Measurements from ENCODE around the gene ZNF841. TPM values are rescaled to one million over a fixed set of nuclear protein-coding genes. Genes with fewer than 3 reads are reported as not detected.

ZNF841 gene
- total and polyA plus RNA-seq, 9 of the 15 experiments (the other 6 are each of a cell fraction or from before 2014, with no cell fraction given) = 3.1 to 17.1 (median 11.0) TPM

GRCh38 chr19:52094526-52095130 lies 937 bp downstream of the ZNF841 start:
- H3K4me2 ChIP-seq (ENCODE audit: insufficient read depth, low read length) = peak overlapping the region; percentile 95
- ATAC-seq (peak; percentile 65), FAIRE-seq (no peak), DNase-seq (ENCODE audit: extremely low read depth in 1 of 4, low spot score in 3 of 4) (peak in 1 of 4 experiments; percentile 18)
- in situ Hi-C loops (cut with MboI) (no loop called here), intact Hi-C loops (cut with micrococcal nuclease) (no loop called here)
- H3K27ac ChIP-seq (ENCODE audit: extremely low read depth, low read depth, low read length) = peak overlapping the region; percentile 84; the same call in 2 of the 3 replicates
- H4K20me1 ChIP-seq (replicated peaks; ENCODE audit: control insufficient read depth, insufficient read depth, low read length) = no peaks in the 10 kb centered on the region
- no TSS peak for BruUV-seq (replicated peaks)
- H3K27me3 ChIP-seq (ENCODE audit: control insufficient read depth in 2 of 2, insufficient read depth in 2 of 2, low read length in 2 of 2) = no peaks in the 10 kb centered on the region
- no peaks in the 10 kb centered on the region for H3K9me1 ChIP-seq (ENCODE audit: control insufficient read depth, insufficient read depth, low read length)
- H2AFZ ChIP-seq (ENCODE audit: low read depth, low read length) = peak overlapping the region; percentile 87
- WGBS (ENCODE audit: insufficient coverage, low coverage, missing lambda C conversion rate) = 2% methylated on average over 7 of the region's 12 CpGs
- CTCF ChIA-PET (ENCODE audit: low intra/inter-chr PET ratio) = no interaction called here
- H3K9ac ChIP-seq (ENCODE audit: insufficient read depth in 1 of 2, low read depth in 2 of 2, low read length in 2 of 2) = peak overlapping the region; percentile 90 to 99
- H3K4me3 ChIP-seq = peak overlapping the region; percentile 67
- peaks cover 26% of the 10 kb centered on the region for H3K9me3 ChIP-seq (replicated peaks; ENCODE audit: control insufficient read depth, insufficient read depth, low read depth, low read length)
- POLR2A ChIA-PET = interaction anchor here (0.5 to 2.0 kb wide), 7 partner anchors 9 to 566 kb away, joined by 3 to 6 read pairs (median 5); partner anchors contain the start of gene ZNF432
- H3K4me1 ChIP-seq (replicated peaks in 1 of 2; ENCODE audit: control insufficient read depth in 2 of 2, insufficient read depth in 2 of 2, low read length in 2 of 2) = peaks cover 3 to 4% of the 10 kb centered on the region in 2 experiments; a peak in 3 of 5 replicates
- H3K79me2 ChIP-seq (ENCODE audit: control insufficient read depth, insufficient read depth, low read length) = peaks cover 38% of the 10 kb centered on the region
- TF ChIP-seq PHF20 (IDR thresholded peaks at IDR 0.05; ENCODE audit: partially characterized antibody) (peak; percentile 11), CBX5 (IDR thresholded peaks at IDR 0.05; ENCODE audit: borderline replicate concordance, low read depth) (no peak), HDAC3 (IDR thresholded peaks at IDR 0.05; ENCODE audit: borderline replicate concordance, partially characterized antibody) (no peak), HDAC1 (IDR thresholded peaks at IDR 0.05) (peak in 1 of 2 experiments; percentile 49; a peak in 1 of 4 replicates), MLLT1 (IDR thresholded peaks at IDR 0.05) (0 out of 4 replicates have a peak, but pooled peaks of 1 of the 2 experiments have one; percentile 48), POLR2AphosphoS5 (IDR thresholded peaks at IDR 0.05; ENCODE audit: control insufficient read depth, insufficient read depth, low read depth, low read length) (no peak), TRIM24 (IDR thresholded peaks at IDR 0.05) (peak in 1 of 2 experiments; percentile 15; a peak in 1 of 4 replicates), KDM5B (IDR thresholded peaks at IDR 0.05; ENCODE audit: insufficient replicate concordance, low read depth, low read length) (peak; percentile 5), SAFB (IDR thresholded peaks at IDR 0.05; ENCODE audit: borderline replicate concordance, low read depth, low read length) (no peak), HBP1 (CRISPR knock-in tag; IDR thresholded peaks at IDR 0.05) (0 out of 2 replicates have a peak, but pooled peaks have one; percentile 6), ARID2 (IDR thresholded peaks at IDR 0.05) (0 out of 2 replicates have a peak, but pooled peaks have one; percentile 13), ZNF512 (tag; IDR thresholded peaks at IDR 0.05) (0 out of 2 replicates have a peak, but pooled peaks have one; percentile 18), LARP7 (IDR thresholded peaks at IDR 0.05) (peak; percentile 64; the same call in 1 of the 2 replicates)
- peaks cover 28% of the 10 kb centered on the region; the same call in 2 of the 3 replicates for H3K36me3 ChIP-seq (ENCODE audit: control insufficient read depth, insufficient read depth, low read length)
